ENCODE results near the gene DCBLD1.

DNA sequence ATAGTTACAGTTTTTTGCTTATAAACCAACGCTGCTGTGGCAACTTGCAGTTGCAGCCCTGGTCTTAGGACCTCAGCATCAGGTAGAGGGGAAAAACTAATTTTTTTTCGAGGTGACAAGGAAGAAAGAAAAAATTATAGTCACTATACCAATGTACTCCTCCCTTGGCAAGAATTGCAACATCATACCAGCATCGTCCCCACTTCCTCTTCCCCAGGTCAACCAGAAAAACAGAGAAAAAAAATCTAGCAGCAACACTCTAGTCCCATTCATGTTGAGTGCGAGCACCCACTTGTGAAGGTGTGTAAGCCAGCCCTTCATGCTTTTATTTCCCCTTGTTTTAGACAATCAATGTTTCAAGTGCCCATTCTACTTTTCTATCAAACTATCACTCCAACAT is 13.1 kb upstream of the DCBLD1 start:
- TF ChIP-seq, protein P1, sequence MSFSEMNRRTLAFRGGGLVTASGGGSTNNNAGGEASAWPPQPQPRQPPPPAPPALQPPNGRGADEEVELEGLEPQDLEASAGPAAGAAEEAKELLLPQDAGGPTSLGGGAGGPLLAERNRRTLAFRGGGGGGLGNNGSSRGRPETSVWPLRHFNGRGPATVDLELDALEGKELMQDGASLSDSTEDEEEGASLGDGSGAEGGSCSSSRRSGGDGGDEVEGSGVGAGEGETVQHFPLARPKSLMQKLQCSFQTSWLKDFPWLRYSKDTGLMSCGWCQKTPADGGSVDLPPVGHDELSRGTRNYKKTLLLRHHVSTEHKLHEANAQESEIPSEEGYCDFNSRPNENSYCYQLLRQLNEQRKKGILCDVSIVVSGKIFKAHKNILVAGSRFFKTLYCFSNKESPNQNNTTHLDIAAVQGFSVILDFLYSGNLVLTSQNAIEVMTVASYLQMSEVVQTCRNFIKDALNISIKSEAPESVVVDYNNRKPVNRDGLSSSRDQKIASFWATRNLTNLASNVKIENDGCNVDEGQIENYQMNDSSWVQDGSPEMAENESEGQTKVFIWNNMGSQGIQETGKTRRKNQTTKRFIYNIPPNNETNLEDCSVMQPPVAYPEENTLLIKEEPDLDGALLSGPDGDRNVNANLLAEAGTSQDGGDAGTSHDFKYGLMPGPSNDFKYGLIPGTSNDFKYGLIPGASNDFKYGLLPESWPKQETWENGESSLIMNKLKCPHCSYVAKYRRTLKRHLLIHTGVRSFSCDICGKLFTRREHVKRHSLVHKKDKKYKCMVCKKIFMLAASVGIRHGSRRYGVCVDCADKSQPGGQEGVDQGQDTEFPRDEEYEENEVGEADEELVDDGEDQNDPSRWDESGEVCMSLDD (tag by site-specific recombination; IDR thresholded peaks at IDR 0.05) = no peak
- TF ChIP-seq, protein P2, sequence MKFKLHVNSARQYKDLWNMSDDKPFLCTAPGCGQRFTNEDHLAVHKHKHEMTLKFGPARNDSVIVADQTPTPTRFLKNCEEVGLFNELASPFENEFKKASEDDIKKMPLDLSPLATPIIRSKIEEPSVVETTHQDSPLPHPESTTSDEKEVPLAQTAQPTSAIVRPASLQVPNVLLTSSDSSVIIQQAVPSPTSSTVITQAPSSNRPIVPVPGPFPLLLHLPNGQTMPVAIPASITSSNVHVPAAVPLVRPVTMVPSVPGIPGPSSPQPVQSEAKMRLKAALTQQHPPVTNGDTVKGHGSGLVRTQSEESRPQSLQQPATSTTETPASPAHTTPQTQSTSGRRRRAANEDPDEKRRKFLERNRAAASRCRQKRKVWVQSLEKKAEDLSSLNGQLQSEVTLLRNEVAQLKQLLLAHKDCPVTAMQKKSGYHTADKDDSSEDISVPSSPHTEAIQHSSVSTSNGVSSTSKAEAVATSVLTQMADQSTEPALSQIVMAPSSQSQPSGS (tag by site-specific recombination; IDR thresholded peaks at IDR 0.05; ENCODE audit: low read depth) = no peak
- TF ChIP-seq, protein P3, sequence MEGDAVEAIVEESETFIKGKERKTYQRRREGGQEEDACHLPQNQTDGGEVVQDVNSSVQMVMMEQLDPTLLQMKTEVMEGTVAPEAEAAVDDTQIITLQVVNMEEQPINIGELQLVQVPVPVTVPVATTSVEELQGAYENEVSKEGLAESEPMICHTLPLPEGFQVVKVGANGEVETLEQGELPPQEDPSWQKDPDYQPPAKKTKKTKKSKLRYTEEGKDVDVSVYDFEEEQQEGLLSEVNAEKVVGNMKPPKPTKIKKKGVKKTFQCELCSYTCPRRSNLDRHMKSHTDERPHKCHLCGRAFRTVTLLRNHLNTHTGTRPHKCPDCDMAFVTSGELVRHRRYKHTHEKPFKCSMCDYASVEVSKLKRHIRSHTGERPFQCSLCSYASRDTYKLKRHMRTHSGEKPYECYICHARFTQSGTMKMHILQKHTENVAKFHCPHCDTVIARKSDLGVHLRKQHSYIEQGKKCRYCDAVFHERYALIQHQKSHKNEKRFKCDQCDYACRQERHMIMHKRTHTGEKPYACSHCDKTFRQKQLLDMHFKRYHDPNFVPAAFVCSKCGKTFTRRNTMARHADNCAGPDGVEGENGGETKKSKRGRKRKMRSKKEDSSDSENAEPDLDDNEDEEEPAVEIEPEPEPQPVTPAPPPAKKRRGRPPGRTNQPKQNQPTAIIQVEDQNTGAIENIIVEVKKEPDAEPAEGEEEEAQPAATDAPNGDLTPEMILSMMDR (tag by site-specific recombination; IDR thresholded peaks at IDR 0.05) = no peak
- no peak for TF ChIP-seq ZNF473 (tag by site-specific recombination; IDR thresholded peaks at IDR 0.05)
